Measurements from ENCODE around the gene TOX3. TPM values are rescaled to one million over a fixed set of nuclear protein-coding genes. Genes with fewer than 3 reads are reported as not detected.

TOX3 gene
- total RNA-seq, 4 donors from 2014 or later: 0.11 TPM; not detected in 3

- Histone ChIP-seq H3K36me3 (no peaks in the 10 kb centered on the region), H3K27me3 (peaks cover 0 to 40% (median 0%) of the 10 kb centered on the region in 4 donors), H3K4me3 (no peak overlapping the region), H3K27ac (replicated peaks in 1 of 4) (no peak overlapping the region), H3K4me1 (no peaks in the 10 kb centered on the region), H3K9me3 (no peaks in the 10 kb centered on the region)
- TF ChIP-seq EP300 (IDR thresholded peaks at IDR 0.05) (no peak), POLR2A (IDR thresholded peaks at IDR 0.05; ENCODE audit: low read depth) (no peak), POLR2AphosphoS5 (IDR thresholded peaks at IDR 0.05) (no peak), CTCF (IDR thresholded peaks at IDR 0.05) (no peak)
- intact Hi-C loops (cut with DNase I): no loop called here
- no peak for DNase-seq (ENCODE audit: extremely low spot score)
These were observed 7.8 kb downstream of the TOX3 start for GRCh38 chr16:52539191-52539590.

GRCh38 chr16:52538511-52538910 is 8.4 kb downstream of the TOX3 start:
- no peaks in the 10 kb centered on the region for H3K36me3 ChIP-seq
- intact Hi-C loops (cut with DNase I): no loop called here
- H3K27me3 ChIP-seq: peaks cover 0 to 34% (median 0%) of the 10 kb centered on the region in 4 donors
- H3K9me3 ChIP-seq: no peaks in the 10 kb centered on the region
- no peak overlapping the region for H3K4me3 ChIP-seq
- DNase-seq (ENCODE audit: extremely low spot score): no peak
- no peak overlapping the region for H3K27ac ChIP-seq (replicated peaks in 1 of 4)
- WGBS: 74% methylated on average over 1 of the region's 1 CpG
- no peak for TF ChIP-seq POLR2AphosphoS5 (IDR thresholded peaks at IDR 0.05)
- no peak for TF ChIP-seq CTCF (IDR thresholded peaks at IDR 0.05)
- TF ChIP-seq EP300 (IDR thresholded peaks at IDR 0.05): no peak
- no peak for TF ChIP-seq POLR2A (IDR thresholded peaks at IDR 0.05; ENCODE audit: low read depth)
- H3K4me1 ChIP-seq: no peaks in the 10 kb centered on the region

GRCh38 chr16:52537516-52537915 is 9.4 kb downstream of the TOX3 start:
- Histone ChIP-seq H3K4me3 (no peak overlapping the region), H3K27me3 (peaks cover 0 to 27% (median 0%) of the 10 kb centered on the region in 4 donors), H3K36me3 (no peaks in the 10 kb centered on the region), H3K27ac (replicated peaks in 1 of 4) (no peak overlapping the region), H3K9me3 (no peaks in the 10 kb centered on the region), H3K4me1 (no peaks in the 10 kb centered on the region)
- TF ChIP-seq CTCF (IDR thresholded peaks at IDR 0.05) (no peak), POLR2A (IDR thresholded peaks at IDR 0.05; ENCODE audit: low read depth) (no peak), EP300 (IDR thresholded peaks at IDR 0.05) (no peak), POLR2AphosphoS5 (IDR thresholded peaks at IDR 0.05) (no peak)
- intact Hi-C loops (cut with DNase I): no loop called here
- 64% methylated on average over 3 of the region's 3 CpGs for WGBS
- DNase-seq (ENCODE audit: extremely low spot score): no peak

- no peak for DNase-seq (ENCODE audit: extremely low spot score)
- 76% methylated on average over 3 of the region's 3 CpGs for WGBS
- Histone ChIP-seq H3K9me3 (no peaks in the 10 kb centered on the region), H3K4me3 (no peak overlapping the region), H3K27ac (replicated peaks in 1 of 4) (no peak overlapping the region), H3K4me1 (no peaks in the 10 kb centered on the region), H3K36me3 (no peaks in the 10 kb centered on the region), H3K27me3 (peaks cover 0 to 6% (median 0%) of the 10 kb centered on the region in 4 donors)
- no peak for TF ChIP-seq POLR2AphosphoS5 (IDR thresholded peaks at IDR 0.05)
- TF ChIP-seq CTCF (IDR thresholded peaks at IDR 0.05): no peak
- TF ChIP-seq POLR2A (IDR thresholded peaks at IDR 0.05; ENCODE audit: low read depth): no peak
- no peak for TF ChIP-seq EP300 (IDR thresholded peaks at IDR 0.05)
- intact Hi-C loops (cut with DNase I): no loop called here
These were observed 11.9 kb downstream of the TOX3 start for GRCh38 chr16:52535076-52535475.

- DNase-seq (ENCODE audit: extremely low spot score): no peak
- no peak for TF ChIP-seq POLR2AphosphoS5 (IDR thresholded peaks at IDR 0.05)
- no peak for TF ChIP-seq EP300 (IDR thresholded peaks at IDR 0.05)
- TF ChIP-seq CTCF (IDR thresholded peaks at IDR 0.05): no peak
- TF ChIP-seq POLR2A (IDR thresholded peaks at IDR 0.05; ENCODE audit: low read depth): no peak
- intact Hi-C loops (cut with DNase I): no loop called here
- Histone ChIP-seq H3K4me1 (no peaks in the 10 kb centered on the region), H3K9me3 (no peaks in the 10 kb centered on the region), H3K4me3 (no peak overlapping the region), H3K27me3 (peaks cover 0 to 6% (median 0%) of the 10 kb centered on the region in 4 donors), H3K27ac (replicated peaks in 1 of 4) (no peak overlapping the region), H3K36me3 (no peaks in the 10 kb centered on the region)
- 74% methylated on average over 1 of the region's 1 CpG for WGBS
These were observed 13.6 kb downstream of the TOX3 start for GRCh38 chr16:52533296-52533695.
